T1000 (cell line): ENCODE measurements around the gene PLA2G3.

ENCODE experiments used
- DNase-seq: peaks from one replicate; lab custom pipeline; 2025; ENCODE audit warnings: mixed read lengths; lab: John Stamatoyannopoulos, UW

Gene PLA2G3

GRCh38 chr22:31148488-31148887, 8.2 kb upstream of the PLA2G3 start:
- no peak for DNase-seq

GRCh38 chr22:31144223-31144622, 3.9 kb upstream of the PLA2G3 start:
- DNase-seq: no peak

- no peak for DNase-seq
Measured at GRCh38 chr22:31143537-31143936, 3.2 kb upstream of the PLA2G3 start.

GRCh38 chr22:31143038-31143437, 2.7 kb upstream of the PLA2G3 start:
- no peak for DNase-seq

GRCh38 chr22:31142285-31142684, 2.0 kb upstream of the PLA2G3 start:
- no peak for DNase-seq

GRCh38 chr22:31141551-31141950, 1.2 kb upstream of the PLA2G3 start:
- DNase-seq: no peak

GRCh38 chr22:31140746-31141145, 438 bp upstream of the PLA2G3 start:
- no peak for DNase-seq

- DNase-seq: no peak
Measured at GRCh38 chr22:31139066-31139465, 1.2 kb downstream of the PLA2G3 start.

GRCh38 chr22:31138126-31138525, 2.2 kb downstream of the PLA2G3 start:
- no peak for DNase-seq

- no peak for DNase-seq
Measured at GRCh38 chr22:31137721-31138120, 2.6 kb downstream of the PLA2G3 start.

GRCh38 chr22:31136711-31137110, 3.6 kb downstream of the PLA2G3 start:
- no peak for DNase-seq

GRCh38 chr22:31136155-31136554, 4.2 kb downstream of the PLA2G3 start:
- no peak for DNase-seq

- DNase-seq: no peak
Measured at GRCh38 chr22:31135706-31136105, 4.6 kb downstream of the PLA2G3 start.

- no peak for DNase-seq
Measured at GRCh38 chr22:31134688-31135087, 5.6 kb downstream of the PLA2G3 start.

- DNase-seq: no peak
Measured at GRCh38 chr22:31133911-31134310, 6.4 kb downstream of the PLA2G3 start.

GRCh38 chr22:31130873-31131272, 9.4 kb downstream of the PLA2G3 start:
- no peak for DNase-seq

- DNase-seq: no peak
Measured at GRCh38 chr22:31128156-31128555, 12.2 kb downstream of the PLA2G3 start.

GRCh38 chr22:31127181-31127772, 13.0 kb downstream of the PLA2G3 start:
- DNase-seq: no peak

GRCh38 chr22:31126869-31127175, 13.5 kb downstream of the PLA2G3 start:
- DNase-seq: no peak

- no peak for DNase-seq
Measured at GRCh38 chr22:31126128-31126868, 14.0 kb downstream of the PLA2G3 start.

GRCh38 chr22:31125521-31126117, 14.7 kb downstream of the PLA2G3 start:
- no peak for DNase-seq

GRCh38 chr22:31124811-31125465, 15.4 kb downstream of the PLA2G3 start:
- DNase-seq: no peak

- no peak for DNase-seq
Measured at GRCh38 chr22:31124290-31124689, 16.0 kb downstream of the PLA2G3 start.
